ENCODE results near the gene ABCB9. TPM values are rescaled to one million over a fixed set of nuclear protein-coding genes. Genes with fewer than 3 reads are reported as not detected.
A peak's percentile ranks its signal among the peaks of the same experiment; 100 is the strongest.

Gene ABCB9
- total RNA-seq, 1 donor from 2014 or later: 1.6 TPM

DNA sequence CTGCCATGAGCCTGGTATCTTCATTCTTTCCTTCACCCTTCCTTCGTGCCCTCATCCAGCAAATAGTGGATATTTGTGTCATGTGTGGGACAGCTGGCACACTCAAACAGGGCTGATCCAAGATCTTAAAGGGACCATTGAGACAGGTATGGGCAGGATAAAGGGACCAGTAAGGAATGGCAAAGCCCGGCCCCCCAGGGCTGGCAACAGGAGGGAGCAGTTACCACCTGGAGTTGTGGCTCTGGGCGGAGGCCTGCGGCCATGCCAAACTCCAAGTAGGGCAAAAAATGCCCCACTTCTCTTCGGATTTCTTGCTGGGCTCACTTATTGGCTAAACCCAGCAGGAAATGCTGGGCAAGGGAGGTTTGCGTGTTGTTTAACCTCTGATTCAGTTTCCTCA lies 10.9 kb upstream of the ABCB9 start:
- H3K36me3 ChIP-seq: peaks cover 12% of the 10 kb centered on the region
- H3K9me3 ChIP-seq (replicated peaks): no peaks in the 10 kb centered on the region
- no peaks in the 10 kb centered on the region for H3K27me3 ChIP-seq (ENCODE audit: low read depth)
- DNase-seq: no peak
- no peak overlapping the region for H3K27ac ChIP-seq (replicated peaks)
- TF ChIP-seq, protein P1, sequence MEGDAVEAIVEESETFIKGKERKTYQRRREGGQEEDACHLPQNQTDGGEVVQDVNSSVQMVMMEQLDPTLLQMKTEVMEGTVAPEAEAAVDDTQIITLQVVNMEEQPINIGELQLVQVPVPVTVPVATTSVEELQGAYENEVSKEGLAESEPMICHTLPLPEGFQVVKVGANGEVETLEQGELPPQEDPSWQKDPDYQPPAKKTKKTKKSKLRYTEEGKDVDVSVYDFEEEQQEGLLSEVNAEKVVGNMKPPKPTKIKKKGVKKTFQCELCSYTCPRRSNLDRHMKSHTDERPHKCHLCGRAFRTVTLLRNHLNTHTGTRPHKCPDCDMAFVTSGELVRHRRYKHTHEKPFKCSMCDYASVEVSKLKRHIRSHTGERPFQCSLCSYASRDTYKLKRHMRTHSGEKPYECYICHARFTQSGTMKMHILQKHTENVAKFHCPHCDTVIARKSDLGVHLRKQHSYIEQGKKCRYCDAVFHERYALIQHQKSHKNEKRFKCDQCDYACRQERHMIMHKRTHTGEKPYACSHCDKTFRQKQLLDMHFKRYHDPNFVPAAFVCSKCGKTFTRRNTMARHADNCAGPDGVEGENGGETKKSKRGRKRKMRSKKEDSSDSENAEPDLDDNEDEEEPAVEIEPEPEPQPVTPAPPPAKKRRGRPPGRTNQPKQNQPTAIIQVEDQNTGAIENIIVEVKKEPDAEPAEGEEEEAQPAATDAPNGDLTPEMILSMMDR (IDR thresholded peaks at IDR 0.05; ENCODE audit: borderline replicate concordance): no peak
- peak overlapping the region; percentile 88 for H3K4me3 ChIP-seq
- peaks cover 80% of the 10 kb centered on the region for H3K4me1 ChIP-seq
- intact Hi-C loops (cut with micrococcal nuclease): no loop called here

DNA sequence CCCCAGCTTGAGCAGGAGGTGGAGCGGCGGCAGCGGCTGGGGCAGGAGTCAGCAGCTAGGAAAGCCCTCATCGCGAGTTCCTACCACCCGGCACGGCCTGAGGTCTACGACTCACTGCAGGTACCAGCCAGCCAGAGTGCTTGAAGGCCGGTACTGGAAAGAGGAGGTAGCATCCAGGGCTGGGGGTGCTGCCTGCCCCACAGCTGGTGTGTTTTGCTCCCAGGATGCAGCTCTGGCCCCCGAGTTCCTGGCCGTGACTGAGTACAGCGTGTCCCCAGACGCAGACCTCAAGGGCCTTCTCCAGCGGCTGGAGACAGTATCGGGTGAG lies 10.3 kb upstream of the ABCB9 start:
- peaks cover 7% of the 10 kb centered on the region for H3K36me3 ChIP-seq
- H3K27me3 ChIP-seq (ENCODE audit: low read depth): no peaks in the 10 kb centered on the region
- peak overlapping the region; percentile 88 for H3K4me3 ChIP-seq
- intact Hi-C loops (cut with micrococcal nuclease): no loop called here
- H3K4me1 ChIP-seq: peaks cover 75% of the 10 kb centered on the region
- H3K27ac ChIP-seq (replicated peaks): no peak overlapping the region
- TF ChIP-seq, protein P1 (IDR thresholded peaks at IDR 0.05; ENCODE audit: borderline replicate concordance): no peak
- DNase-seq: no peak
- no peaks in the 10 kb centered on the region for H3K9me3 ChIP-seq (replicated peaks)

DNA sequence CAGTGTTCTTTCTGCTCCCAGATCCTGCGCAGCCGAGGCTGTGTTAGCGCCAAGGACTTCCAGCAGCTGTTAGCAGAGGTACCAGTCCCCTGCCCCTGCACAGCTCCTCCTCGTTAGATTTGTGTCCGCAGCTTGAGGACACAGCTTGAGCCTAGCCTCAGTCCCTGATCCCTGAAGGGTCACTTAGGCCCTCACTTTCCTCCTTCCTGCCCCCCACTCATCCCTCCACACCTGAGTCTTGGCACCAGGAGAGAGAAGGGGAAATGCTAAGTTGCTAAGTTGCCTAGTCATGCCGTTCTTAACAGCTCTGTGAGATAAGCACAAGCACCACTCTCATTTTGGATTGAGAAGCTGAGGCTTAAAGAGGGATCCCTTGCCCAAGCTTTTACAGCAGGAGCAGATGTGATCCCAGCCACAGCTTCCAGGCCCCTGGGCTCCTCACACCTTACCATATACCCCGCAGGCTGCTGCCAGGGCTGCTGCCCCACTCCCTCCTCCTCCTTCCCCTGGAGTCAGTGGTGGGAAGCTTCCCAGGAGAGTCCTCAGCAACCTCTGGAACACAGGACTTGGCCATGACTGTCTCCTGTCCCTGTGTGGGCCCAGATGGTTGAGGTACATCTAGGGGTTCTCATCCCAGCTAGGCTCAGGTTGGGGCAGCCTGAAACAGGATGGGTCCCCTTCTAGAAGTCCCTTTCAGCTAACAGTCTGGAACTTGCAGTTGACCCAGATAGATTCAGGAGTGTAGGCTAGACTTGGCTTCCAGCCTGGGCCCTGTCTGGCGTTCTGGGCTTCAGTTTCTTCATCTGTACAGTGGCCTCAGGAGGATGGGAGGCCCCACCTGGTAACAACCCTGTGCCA lies 9.8 kb upstream of the ABCB9 start:
- H3K4me1 ChIP-seq: peaks cover 69% of the 10 kb centered on the region
- no peak for DNase-seq
- TF ChIP-seq, protein P1 (IDR thresholded peaks at IDR 0.05; ENCODE audit: borderline replicate concordance): no peak
- peaks cover 7% of the 10 kb centered on the region for H3K36me3 ChIP-seq
- no peaks in the 10 kb centered on the region for H3K9me3 ChIP-seq (replicated peaks)
- peak overlapping the region; percentile 100 for H3K27ac ChIP-seq (replicated peaks)
- no peaks in the 10 kb centered on the region for H3K27me3 ChIP-seq (ENCODE audit: low read depth)
- peak overlapping the region; percentile 88 for H3K4me3 ChIP-seq
- intact Hi-C loops (cut with micrococcal nuclease): no loop called here

DNA sequence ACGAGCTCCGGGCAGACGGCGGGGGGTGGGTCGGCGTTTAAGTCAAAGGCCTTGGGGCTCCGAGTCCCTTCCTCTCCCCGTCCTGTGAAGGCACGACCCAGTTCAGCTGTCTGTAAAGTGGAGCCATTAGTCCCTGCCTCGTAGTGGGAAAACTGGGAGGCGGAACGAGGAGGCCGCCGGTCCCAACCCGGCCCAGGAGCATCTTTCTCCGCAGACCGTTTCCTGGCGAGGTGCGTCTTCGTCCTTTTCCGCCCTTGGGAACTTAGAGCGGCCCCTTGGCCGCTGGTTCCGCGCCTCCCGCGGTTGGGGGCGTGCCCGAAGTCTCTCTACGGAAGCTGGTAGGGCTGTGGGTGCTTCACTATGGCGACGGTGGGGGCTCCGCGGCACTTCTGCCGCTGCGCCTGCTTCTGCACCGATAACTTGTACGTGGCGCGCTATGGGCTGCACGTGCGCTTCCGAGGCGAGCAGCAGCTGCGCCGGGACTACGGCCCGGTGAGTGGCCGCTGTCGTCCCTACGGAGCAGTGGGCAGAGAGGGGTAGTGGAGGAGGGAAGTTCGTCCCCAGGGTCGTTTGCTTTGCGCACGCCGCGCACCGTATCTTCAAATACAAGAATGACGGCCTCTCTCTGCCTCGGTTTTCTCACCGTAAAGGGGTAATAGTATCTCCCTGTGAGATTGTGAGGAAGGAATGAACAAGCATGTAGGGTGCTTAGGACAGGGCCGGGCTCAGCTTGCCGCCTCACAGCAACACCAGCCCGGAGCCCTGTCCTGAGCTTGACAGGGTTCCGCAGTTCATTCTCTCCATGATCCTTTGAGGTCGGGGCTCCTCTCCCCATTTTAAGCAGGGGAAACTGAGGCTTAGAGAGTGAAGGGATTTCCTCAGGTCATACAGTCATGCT lies 8.9 kb upstream of the ABCB9 start, which contains the start of gene OGFOD2:
Gene OGFOD2 (plus strand): TSS at position 353 of the 898 bp plus-strand sequence. CDS start 8 bp downstream, at position 361.
- intact Hi-C loops (cut with micrococcal nuclease): no loop called here
- H3K4me1 ChIP-seq: peaks cover 60% of the 10 kb centered on the region

More for the DNA sequence above, 8.9 kb upstream of the ABCB9 start, which contains the start of gene OGFOD2:
- peaks cover 7% of the 10 kb centered on the region for H3K36me3 ChIP-seq
- TF ChIP-seq, protein P1 (IDR thresholded peaks at IDR 0.05; ENCODE audit: borderline replicate concordance): no peak
- peak; percentile 93 for DNase-seq
- H3K27me3 ChIP-seq (ENCODE audit: low read depth): no peaks in the 10 kb centered on the region
- peak within 1 kb of the TSS; percentile 100 for H3K27ac ChIP-seq (replicated peaks)
- H3K4me3 ChIP-seq: peak within 1 kb of the TSS; percentile 88
- no peaks in the 10 kb centered on the region for H3K9me3 ChIP-seq (replicated peaks)

All from left ventricle myocardium inferior (tissue), 1 donor.